Renal cortex interstitium (tissue), 11 donors: ENCODE data around the gene RTCB. TPM values are rescaled to one million over a fixed set of nuclear protein-coding genes. Genes with fewer than 3 reads are reported as not detected.
"Not testable (repeated sequence)": the region's sequence is repeated elsewhere in the genome, so short reads cannot be mapped to it uniquely, and the experiment has no call there.

Experiments
- DNase-seq, 11 donors: peaks; one replicate each; pipeline ENCODE4 v3.0.0-alpha.2; 2013; ENCODE audit warnings: low read depth in 9 of 11, low spot score in 4 of 11; ENCODE audit errors: extremely low read depth in 1 of 11
- polyA plus RNA-seq, 3 donors: library from polyadenylated mRNA; unstranded; fragments of 120-200 nt; gene quantifications; one replicate each; pipeline ENCODE4 v1.2.1, GENCODE V29; 2013; ENCODE audit not compliant: insufficient read length in 3 of 3

Gene RTCB
- polyA plus RNA-seq, 3 donors: 98.1 to 111 (median 110) TPM

DNA sequence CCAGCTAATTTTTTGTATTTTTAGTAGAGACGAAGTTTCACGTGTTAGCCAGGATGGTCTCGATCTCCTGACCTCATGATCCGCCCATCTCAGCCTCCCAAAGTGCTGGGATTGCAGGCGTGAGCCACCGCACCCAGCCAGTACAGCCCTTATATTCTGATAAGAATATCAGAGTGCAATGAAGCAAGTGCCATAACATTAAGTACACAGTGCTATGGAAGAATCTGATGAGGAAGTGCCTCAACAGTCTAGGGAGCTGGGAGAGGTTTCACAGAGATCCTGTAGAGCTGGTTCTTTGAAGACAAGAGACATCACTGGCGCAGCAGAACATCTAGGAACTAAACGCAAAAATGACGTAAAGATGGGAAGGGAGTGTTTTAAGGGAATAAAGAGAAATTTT, 2.1 kb downstream of the RTCB start:
- no peak for DNase-seq

DNA sequence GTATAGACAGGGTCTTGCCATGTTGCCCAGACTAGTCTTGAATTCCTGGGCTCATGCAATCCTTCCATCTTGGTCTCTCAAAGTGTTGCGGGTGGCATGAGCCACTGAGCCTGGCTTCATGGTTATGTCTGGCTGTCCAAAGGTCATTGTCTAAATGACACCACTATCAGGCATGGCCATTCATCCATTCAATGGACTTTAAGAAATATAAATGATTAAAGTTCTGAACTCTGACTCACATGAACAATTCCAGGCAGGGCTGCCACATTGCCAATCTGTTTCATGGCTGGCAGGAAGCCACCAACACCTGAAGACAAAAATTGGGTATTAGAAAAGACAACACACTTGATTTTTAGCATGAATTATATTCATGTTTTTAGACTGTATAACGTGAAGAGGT, 4.1 kb downstream of the RTCB start:
- no peak for DNase-seq

DNA sequence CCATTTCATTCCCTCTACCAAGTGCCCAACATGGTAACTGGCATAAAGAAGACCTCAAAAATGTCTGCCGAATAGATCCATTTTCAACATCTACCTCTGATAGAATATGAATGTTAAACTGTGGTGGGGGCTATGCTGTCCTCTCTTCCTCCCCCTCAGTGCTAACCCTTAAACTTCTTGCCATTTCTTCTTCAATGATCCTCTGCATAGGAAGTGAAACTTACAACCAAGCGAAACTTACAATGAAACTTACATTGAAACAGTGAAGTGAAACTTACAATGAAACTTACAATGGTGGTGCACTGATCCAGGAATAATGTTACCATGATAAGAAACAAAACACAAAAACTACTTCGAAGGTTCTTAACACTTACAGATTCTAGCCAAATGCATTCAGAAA, 4.7 kb downstream of the RTCB start:
- no peak for DNase-seq

DNA sequence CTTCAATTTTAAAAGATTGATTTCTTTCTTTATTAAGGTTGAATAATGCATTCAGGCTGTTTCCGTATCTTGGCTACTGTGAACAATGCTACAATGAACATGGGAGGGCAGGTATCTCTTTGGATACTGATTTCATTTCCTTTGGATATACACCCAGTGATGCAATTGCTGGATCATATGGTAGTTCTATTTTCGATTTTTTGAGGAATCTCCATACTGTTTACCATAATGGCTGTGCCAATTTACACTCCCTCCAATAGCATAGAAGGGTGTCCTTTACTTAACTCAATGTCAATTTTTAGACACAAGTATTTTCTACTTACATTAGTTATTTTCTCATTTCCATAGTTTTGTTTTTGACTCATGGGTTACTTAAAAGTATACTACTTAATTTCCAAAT, 8.0 kb downstream of the RTCB start:
- no peak for DNase-seq

DNA sequence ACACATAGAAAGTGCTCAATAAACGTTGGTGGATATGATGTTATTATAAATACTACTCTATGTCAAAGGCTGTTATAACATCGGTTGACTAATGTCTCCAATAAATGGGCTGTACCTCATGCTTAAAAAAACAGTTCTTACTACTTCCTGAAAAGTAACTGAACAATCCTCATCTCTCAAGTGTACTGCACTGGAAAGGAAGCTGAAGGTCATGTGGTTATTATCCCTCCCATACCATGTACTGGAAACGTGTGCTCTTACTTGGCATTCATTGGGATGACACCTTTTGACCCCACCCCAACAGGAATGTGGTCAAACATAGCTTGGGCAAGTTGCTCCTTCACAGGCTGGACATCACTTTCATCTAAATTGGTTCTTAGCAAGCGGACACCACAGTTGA, 10.6 kb downstream of the RTCB start:
- DNase-seq: no peak

DNA sequence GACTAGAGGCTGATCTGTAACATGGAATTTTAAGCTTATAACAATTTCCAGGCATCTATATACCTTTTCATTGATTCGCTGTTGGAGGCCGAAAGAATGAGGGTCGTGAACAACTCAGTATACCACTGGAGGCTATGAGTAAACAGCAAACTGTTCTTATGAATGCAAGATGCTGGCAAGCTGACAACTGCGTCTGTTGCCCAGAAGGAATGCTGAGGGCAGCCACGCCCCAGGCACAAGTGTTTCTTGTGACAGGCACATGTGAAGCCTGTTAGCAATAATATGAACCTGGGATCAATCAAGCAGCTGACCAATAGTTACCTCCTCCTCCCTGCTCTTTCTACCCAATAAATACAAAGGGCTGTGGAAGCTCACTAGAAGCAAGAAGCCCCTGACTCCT, 15.3 kb downstream of the RTCB start:
- no peak for DNase-seq

DNA sequence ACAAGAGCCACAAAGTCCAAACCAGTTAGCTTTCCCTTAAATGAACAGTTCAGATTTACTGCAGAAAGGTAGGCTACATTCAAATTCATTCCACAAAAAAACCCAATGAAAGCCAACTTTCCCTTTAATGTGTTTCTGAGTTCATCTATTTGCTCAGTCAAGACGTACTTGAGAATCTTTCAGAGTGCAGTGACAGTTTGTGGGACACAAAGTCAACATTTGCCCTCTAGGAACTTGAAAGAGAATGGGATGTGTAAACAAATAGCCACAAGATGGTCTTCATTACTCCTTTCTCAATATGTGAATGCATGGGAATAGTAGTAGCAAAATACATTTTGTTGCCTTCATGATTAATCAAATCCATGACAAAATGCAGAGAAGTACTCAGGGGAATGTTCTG, 15.8 kb downstream of the RTCB start:
- DNase-seq: no peak

DNA sequence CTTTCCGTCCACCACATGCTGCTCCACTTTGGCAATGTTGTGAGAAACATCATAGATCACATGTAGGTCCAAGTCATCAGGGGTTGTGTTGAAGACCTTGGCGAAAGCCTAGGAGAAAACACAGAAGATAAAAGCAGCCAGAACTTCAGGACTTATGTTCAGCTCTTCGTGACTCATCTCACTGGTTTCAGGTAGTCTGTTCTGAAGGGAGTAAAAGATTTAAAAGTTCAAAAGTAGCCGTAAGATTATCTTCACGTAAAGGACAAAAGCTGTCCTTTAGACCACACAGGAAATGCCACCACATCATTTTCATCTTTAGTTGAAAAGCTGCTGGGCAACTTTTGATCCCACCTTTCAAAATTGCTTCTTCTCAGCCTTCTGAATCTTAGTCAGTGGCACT, 16.9 kb downstream of the RTCB start:
- DNase-seq: no peak

DNA sequence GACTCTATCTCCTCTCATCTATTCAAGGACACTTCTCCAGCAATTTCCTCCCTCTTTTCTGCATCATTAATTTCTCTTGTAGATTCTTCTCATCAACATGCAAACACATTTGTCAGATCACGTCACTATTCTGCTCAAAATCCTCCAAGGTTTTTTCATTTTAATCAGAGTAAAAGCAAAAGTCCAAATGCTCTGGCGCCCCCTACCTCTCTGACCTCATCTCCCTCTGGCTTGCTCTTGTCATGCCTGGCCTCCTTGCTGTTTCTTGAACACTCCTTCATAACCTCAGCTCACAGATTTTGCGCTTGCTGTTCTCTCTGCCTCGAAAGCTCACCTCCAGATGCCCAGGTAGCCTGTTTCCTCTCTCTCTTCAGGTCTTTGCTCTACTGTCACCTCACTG, 22.4 kb downstream of the RTCB start:
- peak in 1 of 11 donors; percentile 19 for DNase-seq

DNA sequence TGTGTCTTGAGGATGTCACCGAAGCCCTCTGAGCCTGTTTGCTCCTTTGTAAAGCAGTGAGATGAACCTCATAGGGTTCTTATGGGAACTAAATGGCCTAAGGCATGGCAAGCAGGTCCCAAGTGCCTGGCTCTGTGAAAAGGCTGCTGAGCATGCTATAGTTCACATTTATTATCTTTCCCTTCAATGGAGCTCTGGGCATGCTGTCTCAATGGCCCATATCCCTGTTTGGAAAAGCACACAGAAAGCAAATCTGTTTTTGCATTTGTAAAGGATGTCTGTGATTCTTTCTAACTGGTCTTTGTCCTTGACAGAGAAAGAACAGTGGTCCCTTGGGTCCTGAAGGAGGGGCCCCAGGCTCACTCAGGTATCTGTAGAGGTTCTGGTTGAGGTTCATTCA, 26.4 kb downstream of the RTCB start:
- no peak for DNase-seq

DNA sequence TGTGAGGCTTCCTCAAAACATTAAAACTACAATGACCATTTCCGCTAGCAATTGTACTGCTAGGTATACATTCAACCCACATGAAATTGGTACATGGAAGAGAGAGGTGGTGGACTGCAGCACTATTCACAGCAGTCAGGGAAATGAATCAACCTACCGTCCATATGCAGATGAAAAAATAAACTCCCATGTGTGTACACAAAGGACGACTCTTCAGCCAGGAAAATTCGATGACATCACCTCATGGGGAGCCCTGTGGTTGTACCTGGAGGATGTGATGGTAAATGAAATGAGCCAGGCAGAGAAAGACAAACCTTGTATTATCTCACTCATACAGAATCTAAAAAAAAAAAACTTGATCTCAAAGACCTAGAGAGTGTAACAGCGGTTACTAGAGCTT, 31.1 kb downstream of the RTCB start:
- no peak for DNase-seq

DNA sequence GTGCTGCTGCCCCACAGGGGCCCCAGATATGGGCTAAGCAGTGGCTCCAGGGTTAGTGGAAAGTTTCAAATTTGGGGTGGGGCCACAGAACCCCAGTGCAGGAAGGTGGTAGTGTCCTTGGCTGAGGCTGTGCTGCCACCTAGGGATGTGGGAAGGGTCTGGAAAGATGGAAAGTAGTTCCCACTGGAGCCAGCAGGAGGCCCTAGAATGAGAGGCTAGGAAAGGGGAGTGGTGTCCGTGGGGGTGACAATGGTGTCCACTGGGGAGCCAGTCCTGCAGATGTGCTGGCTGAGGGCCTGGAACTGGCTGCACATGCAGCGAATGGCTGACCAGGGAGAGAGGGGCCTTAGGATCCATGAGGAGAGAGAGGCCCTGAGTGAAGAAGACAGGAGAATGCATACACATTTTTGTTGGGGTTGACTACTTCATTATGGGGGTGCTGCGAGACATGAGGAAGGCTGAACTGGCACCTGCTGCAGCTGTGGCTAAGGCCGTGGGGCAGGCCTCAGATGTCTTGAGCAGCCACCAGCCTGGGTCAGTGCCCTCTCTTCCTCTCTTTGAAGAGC, 33.3 kb downstream of the RTCB start:
- DNase-seq: peak in 2 of 11 donors; percentile 4 to 6

DNA sequence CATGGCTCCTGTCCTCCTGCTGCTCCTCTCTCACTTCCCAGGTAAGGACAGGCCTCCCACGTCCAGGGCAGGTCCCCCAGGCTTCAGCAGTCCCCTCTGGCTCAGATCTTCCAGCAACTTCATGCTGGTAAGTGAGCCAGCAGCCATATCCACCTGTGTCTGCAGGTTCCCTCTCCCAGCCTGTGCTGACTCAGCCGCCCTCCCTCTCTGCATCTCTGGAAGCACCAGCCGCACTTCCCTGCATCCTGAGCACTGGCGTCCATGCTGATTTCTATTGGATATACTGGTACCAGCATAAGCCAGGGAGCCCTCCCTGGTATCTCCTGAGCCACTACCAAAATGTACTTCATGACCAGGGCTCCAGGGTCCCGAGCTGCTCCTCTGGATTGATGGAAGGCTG, 35.4 kb downstream of the RTCB start:
- DNase-seq: no peak

DNA sequence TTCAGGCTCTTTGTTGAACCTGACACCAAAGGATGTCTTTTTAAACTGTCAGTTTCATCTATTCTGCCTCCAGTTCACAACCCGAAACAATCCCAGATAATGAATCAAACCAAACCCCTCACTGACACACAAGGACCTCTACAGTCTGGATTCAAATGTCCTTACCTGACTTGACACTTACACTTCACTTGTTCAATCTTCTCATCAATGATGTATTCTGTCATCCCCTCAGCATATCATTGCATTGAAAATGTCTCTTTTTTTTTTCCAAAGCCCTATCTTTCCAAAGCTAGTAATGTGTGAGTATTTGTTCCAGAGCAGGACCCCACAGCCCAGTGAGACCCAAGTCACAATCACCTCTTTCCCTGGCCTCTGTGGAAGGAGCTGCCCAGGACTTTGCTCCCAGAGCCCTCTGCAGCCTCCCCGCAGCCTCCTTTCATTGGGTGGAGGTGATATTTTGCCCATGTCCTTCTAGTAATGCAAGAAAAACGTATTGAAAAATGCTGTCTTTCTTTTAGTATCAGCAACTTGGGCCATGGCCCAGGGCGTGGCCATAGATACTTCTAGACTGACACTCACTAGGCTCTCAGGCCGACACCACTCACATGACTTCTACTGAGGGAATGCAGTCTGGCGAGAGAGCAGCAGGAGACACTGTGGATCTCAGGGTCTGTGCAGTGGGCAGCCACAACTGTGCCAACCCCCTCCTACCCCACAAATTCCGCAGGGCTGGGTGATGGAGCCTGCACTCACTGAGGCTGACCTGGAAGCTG, 36.2 kb downstream of the RTCB start:
- DNase-seq: no peak

DNA sequence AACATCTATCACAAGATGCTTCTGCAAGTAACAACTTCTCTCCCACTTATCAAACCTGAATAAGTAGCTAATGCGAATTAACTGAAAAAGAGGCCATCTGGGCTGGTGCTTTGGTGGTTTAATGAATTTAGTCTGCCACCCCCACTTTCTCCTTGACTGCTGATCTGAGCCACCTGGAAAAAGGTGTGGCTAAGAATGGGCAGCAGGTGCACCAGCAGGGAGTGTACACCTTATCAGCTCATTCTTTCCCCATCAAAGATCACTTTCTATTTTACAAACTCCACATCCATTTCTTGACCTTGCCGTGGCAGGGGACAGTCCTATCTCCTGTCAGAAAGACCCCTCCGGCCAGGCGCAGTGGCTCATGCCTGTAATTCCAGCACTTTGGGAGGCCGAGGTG, 47.8 kb downstream of the RTCB start:
- no peak for DNase-seq

DNA sequence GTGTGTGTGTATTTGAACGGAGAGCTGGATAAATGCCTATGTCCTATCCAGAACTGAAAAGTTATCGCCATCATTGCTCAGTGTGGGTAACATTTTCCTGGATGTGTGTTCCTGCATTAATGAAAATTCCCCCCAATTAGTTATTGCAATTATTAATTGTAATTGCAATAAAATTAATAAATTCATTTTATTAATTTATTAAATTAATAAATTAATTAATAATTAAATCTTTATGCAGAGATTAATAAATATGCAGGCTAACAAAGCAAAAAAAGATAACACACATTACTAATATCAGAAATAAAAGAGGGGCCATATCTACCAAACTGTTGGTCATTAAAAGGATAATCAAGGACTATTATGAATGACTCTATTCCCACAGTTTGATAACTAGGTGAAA, 50.8 kb downstream of the RTCB start:
- DNase-seq: no peak

DNA sequence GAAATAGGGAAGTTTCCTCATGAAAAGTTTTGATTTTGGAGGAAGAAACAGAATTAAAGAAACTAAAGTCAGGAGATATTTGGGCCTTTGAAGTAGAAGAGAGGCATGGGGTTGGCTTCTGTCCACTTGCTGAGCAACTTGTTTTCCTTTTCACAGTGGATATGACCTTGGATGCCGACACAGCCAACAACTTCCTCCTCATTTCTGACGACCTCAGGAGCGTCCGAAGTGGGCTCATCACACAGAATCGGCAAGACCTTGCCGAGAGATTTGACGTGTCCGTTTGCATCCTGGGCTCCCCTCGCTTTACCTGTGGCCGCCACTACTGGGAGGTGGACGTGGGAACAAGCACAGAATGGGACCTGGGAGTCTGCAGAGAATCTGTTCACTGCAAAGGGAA, 52.0 kb downstream of the RTCB start:
- not testable (repeated sequence) for DNase-seq

DNA sequence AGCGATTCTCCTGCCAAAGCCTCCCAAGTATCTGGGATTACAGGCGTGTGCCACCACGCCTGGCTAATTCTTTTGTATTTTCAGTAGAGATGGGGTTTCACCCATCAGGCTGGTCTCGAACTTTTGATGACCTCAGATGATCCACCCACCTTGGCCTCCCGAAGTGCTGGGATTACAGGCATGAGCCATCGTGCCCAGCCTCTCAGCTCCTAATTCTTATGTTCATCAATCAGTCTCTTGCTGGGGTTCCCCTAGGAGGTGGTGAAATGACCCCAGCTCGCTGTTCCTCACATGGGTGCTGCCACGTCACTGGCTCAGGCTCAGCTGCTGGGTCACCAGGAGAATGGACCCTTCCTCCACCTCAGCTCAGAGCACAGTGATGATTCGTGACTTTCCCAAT, 54.5 kb downstream of the RTCB start, which contains the start of gene RFPL3:
Gene RFPL3 (plus strand): TSS at position 301 of the 400 bp plus-strand sequence. CDS start 205 bp downstream, outside the sequence.
- not testable (repeated sequence) for DNase-seq

DNA sequence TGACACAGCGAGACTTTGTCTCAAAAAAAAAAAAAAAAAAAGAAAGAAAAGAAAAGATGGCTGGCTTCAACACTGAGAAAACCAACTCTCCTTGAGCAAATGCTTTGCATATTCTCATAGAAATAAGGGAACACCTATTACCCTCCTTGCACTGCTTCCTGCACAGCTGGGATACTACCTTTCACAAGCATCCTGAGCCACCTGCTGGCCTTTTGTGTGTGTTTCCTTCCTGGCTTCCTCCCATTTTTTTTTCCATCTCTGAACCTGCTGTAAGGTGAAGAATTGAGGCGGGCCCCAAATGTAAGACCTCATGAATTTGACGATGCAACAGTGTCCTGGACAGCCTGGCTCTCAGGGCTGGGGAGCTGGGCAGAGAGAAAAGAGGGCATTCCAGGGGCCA, 56.3 kb downstream of the RTCB start:
- no peak for DNase-seq

DNA sequence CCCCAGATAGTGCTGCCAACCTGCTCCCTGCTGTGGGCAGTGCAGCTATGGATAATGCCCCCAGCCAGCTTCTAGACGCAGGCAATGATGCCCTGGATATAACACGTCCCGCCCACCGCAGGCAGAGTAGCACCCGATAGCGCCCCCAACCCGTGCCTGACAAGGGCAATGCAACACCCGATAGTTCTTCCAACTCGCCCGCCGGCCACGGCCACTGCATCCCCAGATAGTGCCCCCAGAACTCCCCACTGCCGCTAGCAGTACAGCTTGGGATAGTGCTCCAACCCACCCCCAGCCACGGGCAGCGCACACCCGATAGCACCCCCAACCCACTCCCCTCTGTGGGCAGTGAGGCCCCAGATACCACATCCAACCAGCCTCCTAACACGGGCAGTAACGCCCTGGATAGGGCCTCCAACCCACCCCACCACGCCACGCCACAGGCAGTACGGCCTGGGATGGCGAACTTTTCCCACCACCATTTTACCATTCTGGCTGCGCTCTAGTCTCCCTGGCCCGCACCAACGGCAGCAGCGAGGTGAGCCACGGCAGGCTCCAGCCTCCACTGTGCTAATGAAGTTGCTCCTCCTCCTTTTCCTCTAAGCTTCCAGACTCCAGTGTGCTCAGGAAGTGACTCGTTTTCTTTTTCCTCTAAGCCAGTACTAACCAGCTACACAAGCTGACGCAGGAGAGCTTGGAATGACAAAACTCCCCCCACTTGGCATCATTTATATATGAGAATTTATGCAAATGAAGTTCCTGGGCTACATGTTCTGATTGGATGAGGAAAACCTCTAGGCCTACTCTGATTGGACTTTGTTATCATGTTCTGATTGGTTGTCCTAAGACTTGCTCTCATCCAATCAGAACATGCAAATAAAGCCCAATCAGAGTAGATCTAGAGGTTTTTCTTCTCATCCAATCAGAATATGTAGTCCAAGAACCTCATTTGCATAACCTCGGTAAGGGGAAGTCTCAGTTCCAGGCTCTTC, 57.4 kb downstream of the RTCB start:
- no peak for DNase-seq
